Activated CD8-positive, alpha-beta memory T cell treated with anti-CD3 and anti-CD28 coated beads, Interleukin-2, amount 50 U/mL, for 1 hour (primary cell): ENCODE results near the gene SLC27A5.
"Not testable (repeated sequence)": the region's sequence is repeated elsewhere in the genome, so short reads cannot be mapped to it uniquely, and the experiment has no call there.

Experiments used
- DNase-seq: peaks from one replicate; pipeline ENCODE4 v3.0.0-alpha.2; 2020; ENCODE audit errors: extremely low read depth

SLC27A5 gene

DNA sequence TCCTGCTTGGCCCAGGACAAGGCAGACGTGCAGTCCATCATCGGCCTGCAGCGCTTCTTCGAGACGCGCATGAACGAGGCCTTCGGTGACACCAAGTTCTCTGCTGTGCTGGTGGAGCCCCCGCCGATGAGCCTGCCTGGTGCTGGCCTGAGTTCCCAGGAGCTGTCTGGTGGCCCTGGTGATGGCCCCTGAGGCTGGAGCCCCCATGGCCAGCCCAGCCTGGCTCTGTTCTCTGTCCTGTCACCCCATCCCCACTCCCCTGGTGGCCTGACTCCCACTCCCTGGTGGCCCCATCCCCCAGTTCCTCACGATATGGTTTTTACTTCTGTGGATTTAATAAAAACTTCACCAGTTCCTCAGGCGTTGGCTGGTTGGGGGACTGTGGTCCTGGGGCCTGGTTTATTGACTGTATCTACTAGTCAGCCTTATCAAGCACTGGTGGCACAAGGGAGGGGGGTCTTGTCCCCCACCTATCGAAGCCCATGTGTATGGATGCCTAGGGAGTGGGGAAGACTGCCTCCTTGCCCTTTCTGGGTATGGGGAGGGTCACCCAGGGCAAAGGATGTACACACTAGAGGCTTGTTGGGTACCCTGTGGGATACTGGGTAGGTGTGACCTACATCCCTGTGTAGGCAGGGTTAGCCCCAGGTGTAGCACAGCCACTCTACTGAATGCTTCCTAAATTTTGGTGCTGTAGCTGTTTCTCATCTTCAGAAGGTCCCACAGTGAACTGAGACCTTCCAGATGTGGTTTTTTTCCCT, 38.8 kb upstream of the SLC27A5 start:
- DNase-seq, result no peak

- no peak for DNase-seq
Measured at GRCh38 chr19:58549664-58550361, 38.0 kb upstream of the SLC27A5 start.

GRCh38 chr19:58548859-58549663, 37.3 kb upstream of the SLC27A5 start:
- no peak for DNase-seq

DNA sequence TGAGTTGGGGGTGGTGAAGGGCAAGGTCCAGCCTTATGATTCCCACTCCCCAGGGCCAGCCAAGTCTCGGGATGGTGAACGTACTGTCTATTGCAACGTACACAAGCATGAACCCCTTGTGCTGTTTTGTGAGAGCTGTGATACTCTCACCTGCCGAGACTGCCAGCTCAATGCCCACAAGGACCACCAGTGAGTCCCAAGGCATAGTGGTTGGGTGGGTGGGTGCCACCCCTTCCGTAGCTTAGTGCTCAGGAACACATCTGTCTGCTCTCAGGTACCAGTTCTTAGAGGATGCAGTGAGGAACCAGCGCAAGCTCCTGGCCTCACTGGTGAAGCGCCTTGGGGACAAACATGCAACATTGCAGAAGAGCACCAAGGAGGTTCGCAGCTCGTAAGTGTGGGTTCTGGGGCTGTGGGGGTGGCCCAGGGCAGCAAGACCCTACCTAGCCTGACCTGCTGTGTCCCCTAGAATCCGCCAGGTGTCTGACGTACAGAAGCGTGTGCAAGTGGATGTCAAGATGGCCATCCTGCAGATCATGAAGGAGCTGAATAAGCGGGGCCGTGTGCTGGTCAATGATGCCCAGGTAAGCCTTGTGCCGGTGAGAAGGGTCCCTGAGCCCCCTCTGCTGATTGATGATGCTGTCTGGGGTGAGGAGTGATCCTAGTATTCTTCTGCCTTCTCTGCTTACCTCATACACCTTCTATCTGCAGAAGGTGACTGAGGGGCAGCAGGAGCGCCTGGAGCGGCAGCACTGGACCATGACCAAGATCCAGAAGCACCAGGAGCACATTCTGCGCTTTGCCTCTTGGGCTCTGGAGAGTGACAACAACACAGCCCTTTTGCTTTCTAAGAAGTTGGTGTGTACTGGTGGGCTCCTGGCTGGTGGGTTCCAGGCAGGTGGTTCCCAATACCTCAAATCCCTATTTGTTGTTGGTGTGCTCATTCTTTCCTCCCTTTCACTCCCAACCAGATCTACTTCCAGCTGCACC, 35.8 kb upstream of the SLC27A5 start:
- no peak for DNase-seq

DNA sequence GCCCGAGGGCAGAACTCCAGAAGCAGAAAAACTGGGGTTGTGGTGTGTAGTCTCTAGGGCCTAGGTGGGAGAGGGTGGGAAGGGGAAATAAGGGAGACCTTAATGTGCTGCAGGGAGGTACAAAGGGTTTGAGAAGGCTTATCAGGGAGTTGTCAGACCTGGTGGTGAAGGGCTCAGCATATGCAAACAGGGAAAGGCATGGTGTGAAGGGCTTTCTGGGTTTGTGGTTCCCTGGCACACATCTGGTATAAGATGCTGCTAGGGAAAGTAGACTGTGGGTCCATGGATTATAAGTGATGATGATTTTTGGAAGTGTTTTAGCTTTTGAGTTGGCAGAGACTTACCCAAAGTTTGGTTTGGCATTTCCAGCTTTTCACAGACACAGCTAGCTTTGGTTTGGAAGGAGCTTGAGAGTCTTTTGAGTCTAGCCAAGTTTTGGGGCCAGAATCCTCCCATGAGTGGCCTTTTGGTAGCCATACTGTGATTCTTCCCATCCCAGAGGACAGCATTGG, 34.3 kb upstream of the SLC27A5 start:
- DNase-seq, result no peak

GRCh38 chr19:58545286-58546018, 33.7 kb upstream of the SLC27A5 start:
- no peak for DNase-seq

DNA sequence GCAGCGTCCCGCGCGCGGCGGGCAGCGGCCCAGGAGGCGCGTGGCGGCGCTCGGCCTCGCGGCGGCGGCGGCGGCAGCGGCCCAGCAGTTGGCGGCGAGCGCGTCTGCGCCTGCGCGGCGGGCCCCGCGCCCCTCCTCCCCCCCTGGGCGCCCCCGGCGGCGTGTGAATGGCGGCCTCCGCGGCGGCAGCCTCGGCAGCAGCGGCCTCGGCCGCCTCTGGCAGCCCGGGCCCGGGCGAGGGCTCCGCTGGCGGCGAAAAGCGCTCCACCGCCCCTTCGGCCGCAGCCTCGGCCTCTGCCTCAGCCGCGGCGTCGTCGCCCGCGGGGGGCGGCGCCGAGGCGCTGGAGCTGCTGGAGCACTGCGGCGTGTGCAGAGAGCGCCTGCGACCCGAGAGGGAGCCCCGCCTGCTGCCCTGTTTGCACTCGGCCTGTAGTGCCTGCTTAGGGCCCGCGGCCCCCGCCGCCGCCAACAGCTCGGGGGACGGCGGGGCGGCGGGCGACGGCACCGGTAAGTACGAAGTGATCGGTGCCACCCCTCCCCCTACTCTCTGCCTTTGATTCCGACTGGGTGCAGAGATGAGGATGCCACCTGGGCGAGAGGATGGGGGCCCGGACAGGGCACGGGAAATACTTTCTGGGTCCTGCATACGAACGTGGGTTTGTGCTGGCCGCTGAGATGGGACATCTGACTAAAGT, 32.9 kb upstream of the SLC27A5 start:
- no peak for DNase-seq

DNA sequence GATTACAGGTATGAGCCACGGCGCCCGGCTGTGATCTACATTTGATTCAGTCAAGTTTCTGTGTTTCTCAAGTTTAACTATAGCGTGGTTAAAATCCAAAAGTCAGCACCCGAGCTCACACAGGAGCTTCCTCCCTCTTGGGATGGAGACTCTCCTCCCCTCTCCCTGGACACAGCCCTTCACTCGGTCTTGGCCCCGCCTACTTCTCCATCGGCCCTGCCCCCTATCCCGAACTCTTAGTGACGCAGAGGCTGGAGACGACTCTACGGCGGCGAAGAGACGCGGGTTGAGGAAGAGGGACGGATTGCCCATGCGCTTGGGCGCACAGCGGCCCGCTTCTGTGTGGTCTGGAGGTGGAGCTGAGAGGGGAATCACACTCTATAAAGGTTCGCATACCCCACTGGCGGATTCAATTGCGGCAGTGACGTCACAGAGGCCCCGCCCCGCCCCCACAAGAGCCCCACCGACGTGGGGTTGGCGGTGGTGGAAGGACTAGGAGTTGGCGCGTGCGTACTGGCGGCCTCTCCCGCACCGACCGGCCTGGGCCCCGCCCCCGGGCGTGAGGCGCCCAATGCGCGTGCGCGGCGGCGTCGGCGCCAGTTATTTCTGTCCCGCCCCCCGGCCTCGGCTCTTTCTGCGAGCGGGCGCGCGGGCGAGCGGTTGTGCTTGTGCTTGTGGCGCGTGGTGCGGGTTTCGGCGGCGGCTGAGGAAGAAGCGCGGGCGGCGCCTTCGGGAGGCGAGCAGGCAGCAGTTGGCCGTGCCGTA, 32.2 kb upstream of the SLC27A5 start, which contains the start of gene TRIM28:
TRIM28 (plus strand) TSS at position 239 of the 765 bp plus-strand sequence. CDS start 694 bp downstream, outside the sequence.
- DNase-seq, result peak; percentile 99

- not testable (repeated sequence) for DNase-seq
Measured at GRCh38 chr19:58542641-58543372, 31.0 kb upstream of the SLC27A5 start.

GRCh38 chr19:58539169-58539559, 27.4 kb upstream of the SLC27A5 start:
- not testable (repeated sequence) for DNase-seq

DNA sequence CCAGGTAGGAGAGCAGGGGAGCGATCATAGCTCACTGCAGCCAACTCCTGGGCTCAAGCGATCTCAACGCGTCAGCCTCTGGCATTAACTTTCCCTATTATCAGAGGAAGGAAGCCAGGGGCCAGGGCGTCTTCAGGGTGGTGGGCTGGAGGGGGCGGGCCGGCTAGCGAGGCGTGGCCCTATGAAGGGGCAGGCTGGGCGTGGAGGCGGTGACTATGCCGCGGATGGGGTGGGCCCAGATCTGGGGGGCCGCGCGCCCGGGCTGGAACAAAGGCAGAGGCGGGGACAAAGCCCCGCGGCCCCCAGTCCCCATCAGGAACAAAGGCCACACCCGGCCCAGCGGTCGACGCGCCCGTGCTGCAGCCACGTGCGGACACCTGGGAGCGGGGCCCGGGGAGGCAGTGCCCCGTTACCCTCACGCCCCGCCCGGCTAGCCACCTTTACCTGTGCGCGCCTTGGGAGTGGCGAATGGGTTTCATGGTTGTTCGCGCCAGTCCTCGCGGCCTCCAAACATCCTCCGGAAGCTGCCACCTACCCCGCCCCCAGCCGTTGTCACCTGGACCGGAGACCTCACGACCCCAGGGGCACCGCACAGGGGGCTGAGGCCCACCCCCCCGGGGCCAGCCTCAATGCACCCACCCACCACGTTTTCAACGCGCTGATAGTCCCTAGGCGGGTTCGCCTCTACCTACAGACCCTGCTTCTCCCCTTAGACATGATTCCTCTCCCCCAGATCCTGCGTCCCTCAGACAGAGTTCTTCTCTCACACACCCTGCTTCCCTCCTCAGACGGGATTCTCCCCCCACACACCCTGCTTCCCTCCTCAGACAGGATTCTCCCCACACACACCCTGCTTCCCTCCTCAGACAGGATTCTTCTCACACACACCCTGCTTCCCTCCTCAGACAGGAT, 26.7 kb upstream of the SLC27A5 start:
- DNase-seq, result no peak

DNA sequence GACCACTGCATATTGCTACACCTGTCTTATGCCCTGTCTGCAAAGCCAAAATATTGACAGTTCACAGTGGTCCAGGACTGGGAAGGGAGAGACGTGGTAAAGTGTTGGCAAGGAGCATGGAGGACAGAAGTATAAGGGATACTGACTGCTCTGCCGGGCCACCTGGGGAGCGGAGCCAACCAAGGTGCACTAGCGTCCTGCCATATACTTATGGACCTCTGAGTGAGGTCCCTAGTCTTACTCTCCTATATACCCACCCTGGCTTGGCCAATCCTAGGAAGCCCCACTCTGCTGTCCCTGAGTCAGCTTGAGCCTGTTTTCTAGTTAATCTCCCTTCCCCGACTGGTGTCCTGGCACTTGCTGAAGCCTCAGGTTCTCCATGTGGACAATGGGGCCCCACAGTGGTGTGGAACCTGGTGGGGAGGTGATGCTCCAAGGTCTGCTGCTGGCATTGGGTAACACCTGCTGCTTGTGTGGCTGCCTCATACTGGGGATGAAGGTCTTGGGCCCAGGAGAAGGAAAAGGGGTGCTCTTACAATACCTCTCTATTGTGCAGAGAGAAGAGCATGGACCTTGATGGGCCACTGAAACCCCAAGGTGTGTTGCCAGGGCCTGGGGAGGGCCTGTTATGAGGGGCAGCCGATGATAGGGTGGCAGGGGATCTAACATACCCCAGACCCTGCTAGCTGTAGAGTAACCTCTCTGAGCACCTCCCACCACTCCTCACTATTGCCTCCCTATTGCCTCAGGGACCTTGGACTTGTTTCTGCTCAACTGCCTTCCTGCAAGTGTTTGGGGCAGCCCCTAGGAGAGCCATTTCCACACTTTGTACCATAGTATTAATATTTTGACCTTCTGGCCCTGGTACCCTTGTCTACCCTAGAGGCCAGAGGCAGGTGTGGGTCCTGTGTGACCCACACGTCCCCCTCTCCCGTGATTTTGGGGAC, 25.3 kb upstream of the SLC27A5 start:
- no peak for DNase-seq

GRCh38 chr19:58535857-58536256, 24.1 kb upstream of the SLC27A5 start:
- no peak for DNase-seq

DNA sequence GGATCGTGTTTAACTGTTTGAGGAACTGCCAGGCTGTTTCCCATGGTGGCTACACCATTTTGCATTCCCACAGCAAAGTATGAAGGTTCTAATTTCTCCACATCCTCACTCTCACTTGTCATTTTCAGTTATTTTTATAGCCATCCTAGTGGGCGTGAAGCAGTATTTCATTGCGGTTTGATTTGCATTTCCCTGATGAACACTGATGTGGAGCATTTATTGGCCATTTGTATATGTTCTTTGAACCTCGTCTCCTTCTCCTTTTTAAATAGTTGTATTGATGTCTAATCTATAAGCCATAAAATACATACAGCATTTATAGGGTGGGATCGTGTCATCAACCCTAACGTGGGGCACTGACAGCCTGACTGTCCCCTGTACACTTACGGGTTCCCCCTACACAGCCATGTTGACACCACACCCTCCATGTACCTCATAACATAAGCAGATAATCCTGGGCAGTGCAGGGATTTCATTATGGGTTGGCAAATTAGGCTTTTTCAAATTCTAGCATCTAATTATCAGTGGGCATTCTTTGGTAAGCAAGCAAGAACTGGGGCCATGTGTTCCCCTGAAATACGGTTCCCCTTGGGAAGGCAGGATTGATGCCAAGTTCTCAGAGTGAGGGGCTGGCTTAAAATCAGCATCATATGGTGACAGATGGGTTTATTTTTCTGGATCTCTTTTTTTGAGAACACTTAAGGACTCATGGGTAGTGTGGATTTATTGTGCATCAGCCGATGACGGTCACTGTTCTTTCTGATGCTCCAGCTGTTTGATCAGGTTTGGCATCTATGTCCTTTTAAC, 19.4 kb upstream of the SLC27A5 start:
- DNase-seq, result no peak

DNA sequence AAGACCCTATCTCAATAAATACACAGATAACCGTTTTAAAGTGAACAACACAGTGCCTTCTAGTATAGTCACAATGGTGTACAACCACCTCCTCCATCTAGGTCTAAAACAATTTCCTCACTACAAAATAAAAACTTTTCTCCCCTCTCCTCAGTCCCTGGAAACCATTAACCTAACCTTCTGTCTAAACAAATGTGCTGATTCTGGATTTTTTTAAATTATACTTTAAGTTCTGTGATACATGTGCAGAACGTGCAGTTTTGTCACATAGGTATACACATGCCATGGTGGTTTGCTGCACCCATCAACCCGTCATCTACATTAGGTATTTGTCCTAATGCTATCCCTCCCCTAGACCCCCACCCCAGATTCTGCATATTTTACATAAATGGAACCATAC, 17.6 kb upstream of the SLC27A5 start:
- DNase-seq, result no peak
